Effector CD4-positive, alpha-beta T cell (primary cell): ENCODE results near the gene SDR42E2.
"Not testable (repeated sequence)": the region's sequence is repeated elsewhere in the genome, so short reads cannot be mapped to it uniquely, and the experiment has no call there.

ENCODE experiments used
- DNase-seq: peaks from one replicate; pipeline ENCODE4 v3.0.0-alpha.2; 2020
- total RNA-seq: gene quantifications from one replicate; lab custom pipeline; 2026; lab: John Stamatoyannopoulos, UW

The SDR42E2 gene
- total RNA-seq: 14.4 reads per million, percentile 39 among the genes with 10 or more reads in this experiment

DNA sequence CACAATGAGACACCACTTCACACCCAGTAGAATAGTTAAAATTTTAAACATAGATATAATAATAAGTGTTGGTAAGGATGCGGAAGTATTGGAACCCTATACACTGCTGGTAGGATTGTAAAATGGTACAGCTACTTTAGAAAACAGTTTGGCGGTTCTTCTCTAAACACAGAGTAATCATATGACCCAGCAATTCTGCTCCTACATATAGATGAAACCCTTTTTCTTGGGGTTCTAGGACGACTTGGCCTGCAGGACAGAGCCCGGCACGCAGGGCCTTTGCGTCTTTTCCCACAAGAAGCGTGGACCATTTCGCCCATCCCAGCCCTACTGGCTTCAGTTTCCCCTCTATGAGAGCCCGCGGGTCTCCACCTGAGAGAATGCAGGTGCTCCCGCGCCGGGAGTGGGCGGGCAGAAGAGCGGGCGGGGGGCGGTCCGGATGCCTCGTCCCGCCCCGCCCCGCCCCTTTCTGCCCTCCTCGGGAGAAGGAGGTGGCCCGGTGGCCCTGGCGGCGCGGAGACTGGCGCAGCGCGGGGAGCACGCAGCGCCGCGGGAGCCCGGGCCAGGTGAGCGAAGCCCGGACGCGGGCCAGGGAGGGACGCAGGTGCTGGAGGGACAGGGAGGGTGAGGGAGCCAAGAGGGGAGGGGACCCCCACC is at the start of gene SDR42E2:
Gene SDR42E2 (plus strand): TSS at position 508 of the 657 bp plus-strand sequence. CDS start 3,077 bp downstream, outside the sequence.
- peak; percentile 20 for DNase-seq

DNA sequence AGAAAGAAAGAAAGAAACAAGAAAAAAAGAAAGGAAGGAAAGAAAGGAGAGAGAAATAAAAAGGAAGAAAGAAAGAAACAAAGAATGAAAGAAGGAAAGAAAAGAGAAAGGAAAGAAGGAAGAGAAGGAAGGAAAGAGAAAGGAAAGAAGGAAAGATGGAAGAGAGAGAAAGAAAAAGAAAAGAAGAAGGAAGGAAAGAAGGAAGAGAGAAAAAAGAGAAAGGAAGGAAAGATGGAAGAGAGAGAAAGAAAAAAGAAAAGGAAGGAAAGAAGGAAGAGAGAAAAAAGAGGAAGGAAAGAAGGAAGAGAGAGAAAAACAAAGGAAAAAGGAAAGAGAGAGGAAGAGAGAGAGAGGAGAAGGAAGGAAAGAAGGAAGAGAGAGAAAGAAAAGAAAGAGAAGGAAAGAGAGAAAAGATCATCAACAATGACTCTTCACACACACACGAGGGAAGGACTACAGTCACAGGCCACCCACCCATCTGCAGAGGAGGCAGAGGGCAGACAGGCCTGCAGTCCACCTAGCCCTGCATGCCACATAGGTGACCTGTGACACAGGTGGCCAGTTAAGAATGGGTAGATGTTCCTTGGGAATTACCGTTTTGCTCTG is 46.1 kb upstream of the SDR42E2 start:
- DNase-seq: no peak

DNA sequence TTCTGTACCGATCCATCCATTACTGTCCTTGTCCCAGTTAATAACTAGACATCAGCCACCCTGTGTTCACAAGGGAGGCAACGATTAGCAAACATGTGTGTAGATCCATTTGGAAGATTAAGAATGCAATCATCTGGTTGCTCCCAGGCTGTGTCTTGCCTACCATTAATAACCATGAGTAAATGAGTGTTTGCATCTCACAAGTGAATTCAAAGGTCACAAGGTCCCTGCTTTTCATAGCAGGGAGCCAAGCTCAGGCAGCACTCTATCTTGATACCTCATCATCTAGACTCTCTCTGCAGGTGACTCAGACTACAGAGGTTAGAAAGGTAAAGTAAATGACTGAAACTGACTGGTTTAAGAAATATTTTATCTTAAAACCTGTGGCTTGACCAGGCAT is 44.7 kb upstream of the SDR42E2 start:
- DNase-seq: no peak

- DNase-seq: no peak
Observed at GRCh38 chr16:22120440-22120839, 41.9 kb upstream of the SDR42E2 start.

GRCh38 chr16:22122239-22122638 is 40.1 kb upstream of the SDR42E2 start:
- DNase-seq: no peak

- no peak for DNase-seq
Observed at GRCh38 chr16:22123146-22123545, 39.2 kb upstream of the SDR42E2 start.

GRCh38 chr16:22123759-22124490 is 38.4 kb upstream of the SDR42E2 start:
- no peak for DNase-seq

DNA sequence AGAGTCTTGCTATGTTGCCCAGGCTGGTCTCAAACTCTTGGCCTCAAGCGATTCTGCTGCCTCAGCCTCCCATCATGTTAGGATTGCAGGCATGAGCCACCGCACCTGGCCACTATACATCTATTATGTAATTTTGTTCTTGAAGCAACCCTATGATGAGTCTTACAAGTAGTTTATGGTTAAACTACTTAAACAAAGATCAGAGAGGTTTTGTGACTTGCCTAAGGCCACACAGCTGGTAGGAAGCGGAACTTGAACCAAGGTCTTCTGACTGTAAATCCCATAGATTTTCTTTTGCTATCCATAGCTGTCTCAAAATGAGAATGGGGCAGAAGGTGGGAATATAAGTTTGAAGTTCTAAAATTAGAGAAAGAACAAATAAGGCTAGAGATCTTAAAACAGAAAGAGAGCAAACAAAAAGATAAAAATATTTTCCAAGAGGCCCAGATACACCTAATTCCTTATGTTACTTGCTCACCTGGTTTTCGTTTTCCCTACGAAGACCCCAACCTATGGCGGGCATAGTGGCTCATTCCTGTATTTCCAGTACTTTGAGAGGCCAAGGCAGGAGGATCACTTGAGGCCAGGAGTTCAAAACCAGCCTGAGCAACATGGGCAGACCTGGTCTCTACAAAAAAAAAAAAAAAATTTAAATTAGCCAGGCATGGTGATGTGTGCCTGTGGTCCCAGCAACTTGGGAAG is 37.6 kb upstream of the SDR42E2 start:
- DNase-seq: no peak

GRCh38 chr16:22126037-22126558 is 36.2 kb upstream of the SDR42E2 start:
- DNase-seq: no peak

DNA sequence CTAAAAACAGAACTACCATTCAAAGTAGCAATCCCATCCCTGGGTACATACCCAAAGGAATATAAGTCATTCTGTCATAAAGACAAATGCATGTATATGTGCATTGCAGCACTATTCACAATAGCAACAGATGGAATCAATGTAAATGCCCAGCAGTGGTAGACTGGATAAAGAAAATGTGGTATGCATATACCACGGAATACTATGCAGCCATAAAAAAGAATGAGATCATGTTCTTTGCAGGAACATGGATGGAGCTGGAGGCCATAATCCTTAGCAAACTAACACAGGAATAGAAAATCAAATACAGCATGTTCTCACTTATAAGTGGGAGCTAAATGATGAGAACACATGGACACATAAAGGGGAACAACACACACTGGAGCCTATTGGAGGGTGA is 33.8 kb upstream of the SDR42E2 start:
- DNase-seq: not testable (repeated sequence)

GRCh38 chr16:22130528-22130927 is 31.8 kb upstream of the SDR42E2 start:
- no peak for DNase-seq

DNA sequence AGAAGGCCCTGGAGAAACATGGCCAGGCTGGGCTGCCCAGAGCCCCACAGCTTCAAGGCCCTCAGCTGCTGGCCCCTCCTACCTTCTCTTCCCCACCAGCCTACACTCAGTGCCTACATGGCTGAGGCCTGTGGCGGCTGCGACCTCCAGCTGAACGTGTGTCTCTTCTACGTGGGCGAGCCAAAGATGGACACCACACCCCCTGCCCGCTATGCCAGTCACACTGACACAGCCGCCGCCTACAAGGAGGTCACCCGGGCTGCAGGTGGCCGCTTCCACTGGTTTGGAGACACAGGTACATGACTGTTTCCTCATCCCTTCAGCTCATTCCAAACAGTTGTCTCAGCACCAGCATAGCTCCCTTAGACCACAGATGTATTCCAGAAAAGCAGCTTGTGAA is 29.5 kb upstream of the SDR42E2 start:
- DNase-seq: no peak

DNA sequence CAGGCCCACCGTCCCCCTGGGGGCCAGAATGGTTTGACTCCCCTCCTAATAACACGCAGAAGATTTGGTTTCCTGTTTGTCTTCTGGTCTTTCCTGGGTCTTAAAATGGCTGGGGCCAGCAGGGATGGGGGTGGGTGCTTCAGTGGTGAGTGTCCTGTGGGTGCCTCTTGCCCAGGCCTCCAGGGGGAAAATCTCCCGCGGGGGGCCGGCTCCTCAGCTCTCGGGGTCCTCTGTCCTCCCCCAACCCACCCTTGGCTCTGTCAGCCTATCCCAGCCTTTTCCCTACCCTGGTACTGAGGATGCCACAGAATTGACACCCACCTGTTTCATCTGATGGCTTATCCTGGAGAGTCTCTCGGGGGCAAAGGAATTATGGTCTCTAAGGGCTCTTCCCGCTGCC is 23.8 kb upstream of the SDR42E2 start:
- DNase-seq: no peak

GRCh38 chr16:22139008-22139407 is 23.3 kb upstream of the SDR42E2 start:
- no peak for DNase-seq

GRCh38 chr16:22139732-22140131 is 22.6 kb upstream of the SDR42E2 start:
- no peak for DNase-seq

DNA sequence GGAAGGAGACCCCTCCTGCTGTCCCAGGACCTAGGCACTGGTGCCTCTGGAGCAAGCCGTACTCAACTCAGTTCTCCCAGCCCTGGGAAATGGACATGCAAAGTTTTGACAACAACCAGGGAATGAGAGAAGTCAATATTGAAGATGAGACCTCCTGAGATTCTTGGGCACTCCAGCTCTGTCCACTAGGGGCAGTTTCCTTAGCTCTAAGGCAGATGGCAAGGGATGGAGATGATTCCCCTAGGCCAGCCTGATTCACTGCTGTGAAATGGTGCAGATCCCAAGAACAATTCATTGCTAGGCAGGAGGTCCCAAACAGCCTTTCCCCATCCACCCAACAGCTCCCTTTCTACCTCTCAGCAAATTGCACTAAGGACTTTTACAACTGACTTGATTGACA is 20.5 kb upstream of the SDR42E2 start:
- DNase-seq: no peak

DNA sequence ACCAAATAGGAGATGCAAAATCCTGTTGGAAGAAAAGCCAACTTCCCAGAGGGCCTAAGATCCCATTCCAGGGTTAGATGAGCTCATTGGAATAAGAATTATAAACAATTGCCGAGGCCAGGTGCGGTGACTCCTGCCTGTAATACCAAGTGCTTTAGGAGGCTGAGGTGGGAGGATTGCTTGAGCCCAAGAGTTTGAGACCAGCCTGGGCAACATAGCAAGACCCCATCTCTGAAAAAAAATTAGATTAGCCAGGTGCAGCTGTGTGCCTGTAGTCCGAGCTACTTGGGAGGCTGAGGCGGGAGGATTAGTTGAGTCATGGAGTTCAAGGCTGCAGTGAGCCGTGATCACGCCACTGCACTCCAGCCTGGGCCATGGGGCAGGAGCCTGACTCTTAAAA is 17.8 kb upstream of the SDR42E2 start:
- DNase-seq: no peak

DNA sequence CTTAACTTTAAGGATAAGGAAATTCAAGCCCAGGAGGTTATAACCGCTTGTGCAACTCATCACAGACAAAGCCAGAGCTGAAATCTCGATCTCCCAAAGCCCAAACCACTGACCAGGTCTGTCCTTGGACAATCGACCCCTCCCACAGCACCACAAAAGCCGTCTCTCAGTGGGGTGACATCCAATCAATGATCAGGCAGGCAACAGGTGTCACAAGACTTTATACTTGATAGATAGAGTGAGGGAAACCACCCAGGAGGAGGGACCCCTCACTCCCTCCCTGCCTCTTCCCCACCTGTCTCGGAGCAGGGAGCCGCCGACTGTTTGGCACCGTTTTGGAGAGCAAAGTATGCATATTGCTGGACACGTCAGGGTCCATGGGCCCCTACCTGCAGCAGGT is 14.5 kb upstream of the SDR42E2 start:
- no peak for DNase-seq

DNA sequence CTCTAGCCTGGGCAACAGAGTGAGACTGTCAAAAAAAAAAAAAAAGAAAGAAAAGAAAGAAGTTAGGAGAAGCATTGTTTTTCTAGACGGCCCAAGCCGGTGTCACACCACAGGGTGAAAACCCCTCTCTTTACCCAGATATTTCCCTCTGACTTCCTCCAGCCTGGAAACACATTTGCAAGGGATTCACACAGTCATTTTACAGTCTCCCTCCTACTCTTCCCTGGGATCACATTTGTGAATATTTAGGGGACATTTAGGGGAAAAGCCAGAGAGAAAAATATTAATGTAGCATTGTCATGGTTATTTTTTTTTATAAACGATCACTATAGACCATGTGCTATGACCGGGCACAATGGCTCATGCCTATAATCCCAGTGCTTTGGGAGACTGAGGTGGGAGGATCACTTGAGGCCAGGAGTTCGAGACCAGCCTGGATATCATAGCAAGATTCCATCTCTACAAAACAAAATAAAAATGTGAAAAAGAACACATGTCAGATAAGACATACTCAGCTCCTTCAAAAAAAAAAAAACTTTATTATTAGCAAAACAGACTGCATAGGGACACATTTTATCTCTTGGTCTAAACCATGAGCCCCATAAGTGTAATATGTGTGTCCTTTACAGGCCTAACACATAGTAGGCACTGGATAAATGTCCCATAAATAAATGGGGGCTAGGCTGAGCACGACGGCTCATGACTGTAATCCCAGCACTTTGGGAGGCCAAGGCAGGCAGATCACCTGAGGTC is 10.9 kb upstream of the SDR42E2 start:
- no peak for DNase-seq

- DNase-seq: no peak
Observed at GRCh38 chr16:22152316-22152715, 10.0 kb upstream of the SDR42E2 start.

DNA sequence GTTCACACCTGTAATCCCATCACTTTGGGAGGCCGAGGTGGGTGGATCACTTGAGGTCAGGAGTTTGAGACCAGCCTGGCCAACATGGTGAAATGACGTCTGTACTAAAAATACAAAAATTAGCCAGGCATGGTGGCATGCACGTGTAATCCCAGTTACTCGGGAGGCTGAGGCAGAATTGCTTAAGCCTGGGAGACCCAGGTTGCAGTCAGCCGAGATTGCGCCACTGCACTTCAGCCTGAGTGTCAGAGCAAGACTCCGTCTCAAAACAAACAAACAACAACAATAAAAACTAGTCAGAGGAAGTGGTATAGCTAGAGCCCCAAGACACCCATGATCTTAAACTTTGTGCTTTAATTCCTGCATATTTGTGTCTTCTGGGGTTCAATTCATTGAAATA is 9.2 kb upstream of the SDR42E2 start:
- not testable (repeated sequence) for DNase-seq

- DNase-seq: no peak
Observed at GRCh38 chr16:22161401-22161800, 905 bp upstream of the SDR42E2 start.
